Daoy (cell line): ENCODE data around the gene NFATC1. TPM values are rescaled to one million over a fixed set of nuclear protein-coding genes. Genes with fewer than 3 reads are reported as not detected.

ENCODE experiments used
- DNase-seq: peaks from one replicate; pipeline ENCODE4 v3.0.0-alpha.2; 2015; ENCODE audit warnings: low read depth
- total RNA-seq: library from RNA; depleted of rRNA; stranded (reverse); fragments of >200 nt; shearing (Covaris generic); gene quantifications from 2 replicates; pipeline ENCODE4 v1.2.3, GENCODE V29; 2014

Gene NFATC1
- total RNA-seq, 1 experiment from 2014 or later, result 1.5 TPM

DNA sequence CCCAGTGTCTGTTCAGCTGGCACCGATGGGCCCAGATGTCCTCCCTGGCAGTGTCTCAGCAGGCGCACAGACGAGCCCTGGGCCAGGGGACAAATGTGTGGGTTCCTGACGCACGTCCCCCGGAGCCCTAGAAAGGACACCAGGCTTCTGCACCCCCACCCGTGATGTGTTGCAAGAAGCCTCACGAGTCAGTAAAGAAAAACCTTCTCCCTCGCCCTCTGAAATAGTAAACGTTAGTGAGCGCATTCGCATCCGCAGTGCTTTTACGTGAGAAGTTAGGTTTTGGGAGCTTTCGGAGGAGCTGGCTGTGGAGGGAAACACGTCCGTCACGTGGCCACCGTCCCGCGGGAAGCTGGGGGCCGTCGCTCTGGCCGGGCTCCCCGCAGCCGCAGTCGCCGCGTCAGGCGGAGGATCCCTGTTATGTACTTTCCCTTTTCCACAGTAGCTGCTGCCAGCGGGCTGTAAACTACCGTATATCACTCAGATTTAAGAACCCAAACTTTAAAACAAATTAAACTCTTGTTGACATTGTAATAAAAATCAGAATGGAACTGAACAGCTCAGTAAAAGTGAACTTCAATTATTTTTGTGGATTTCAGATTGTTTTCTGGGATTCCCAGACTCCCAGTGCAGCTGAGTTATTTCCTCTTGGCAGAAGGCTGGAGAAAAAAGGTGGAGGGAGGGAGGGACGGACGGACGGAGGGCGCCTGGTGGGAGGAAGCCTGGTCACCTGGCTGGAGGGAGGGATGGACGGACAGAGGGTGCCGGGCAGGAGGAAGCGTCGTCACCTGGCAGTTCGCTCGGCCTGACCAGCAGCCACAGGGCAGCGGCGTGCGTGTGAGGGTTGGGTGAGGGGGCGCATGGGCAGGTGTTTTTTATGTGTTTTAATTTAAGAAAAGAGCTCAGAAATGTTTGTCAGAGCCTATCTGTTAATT lies 112.1 kb downstream of the NFATC1 start:
- DNase-seq, result peak; percentile 49

DNA sequence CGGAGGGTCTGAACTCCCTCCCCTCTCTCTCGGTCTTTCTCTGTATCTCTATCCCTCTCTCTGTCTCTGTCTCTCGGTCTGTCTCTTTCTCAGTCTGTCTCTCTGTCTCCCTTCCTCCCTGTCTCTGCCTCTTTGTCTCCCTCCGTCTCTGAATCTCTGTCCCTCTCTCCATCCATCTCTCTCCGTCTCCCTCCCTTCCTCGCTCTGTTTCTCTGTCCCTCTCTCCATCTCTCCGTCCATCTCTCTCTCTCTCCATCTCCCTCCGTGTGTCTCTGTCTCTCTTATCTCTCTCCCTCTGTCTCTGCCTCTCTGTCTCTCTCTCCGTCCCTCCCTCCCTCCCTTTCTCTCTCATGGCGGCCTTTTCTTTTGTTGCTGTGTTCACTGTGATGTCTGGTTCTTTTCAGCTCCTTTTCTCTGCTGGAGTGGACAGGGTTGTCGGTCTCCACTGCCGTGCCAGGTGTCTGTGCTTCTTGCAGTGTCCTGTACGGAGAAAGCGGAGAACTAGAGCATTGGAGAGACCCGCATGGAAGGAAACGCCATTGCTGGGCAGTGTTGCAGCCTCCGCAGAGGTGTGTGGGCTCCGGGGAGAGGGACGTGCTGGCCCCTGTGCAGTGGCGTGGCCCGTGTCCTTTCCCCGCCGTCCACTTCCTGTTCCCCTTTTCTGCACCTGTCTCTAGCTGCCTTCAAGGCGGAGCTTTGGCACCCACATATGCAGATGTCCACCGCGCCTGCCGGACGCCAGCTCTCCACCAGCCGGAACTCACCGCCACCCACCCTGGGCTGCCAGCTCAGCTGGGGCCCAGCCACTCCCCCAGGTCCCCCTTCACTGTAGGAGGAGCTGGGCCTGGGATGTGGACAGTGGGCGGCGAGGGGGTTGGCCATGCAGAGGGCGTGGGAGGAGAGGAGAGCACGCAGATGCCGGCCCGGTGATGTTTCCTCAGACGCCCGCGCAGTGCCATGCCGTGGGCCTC lies 113.1 kb downstream of the NFATC1 start:
- DNase-seq, result no peak

DNA sequence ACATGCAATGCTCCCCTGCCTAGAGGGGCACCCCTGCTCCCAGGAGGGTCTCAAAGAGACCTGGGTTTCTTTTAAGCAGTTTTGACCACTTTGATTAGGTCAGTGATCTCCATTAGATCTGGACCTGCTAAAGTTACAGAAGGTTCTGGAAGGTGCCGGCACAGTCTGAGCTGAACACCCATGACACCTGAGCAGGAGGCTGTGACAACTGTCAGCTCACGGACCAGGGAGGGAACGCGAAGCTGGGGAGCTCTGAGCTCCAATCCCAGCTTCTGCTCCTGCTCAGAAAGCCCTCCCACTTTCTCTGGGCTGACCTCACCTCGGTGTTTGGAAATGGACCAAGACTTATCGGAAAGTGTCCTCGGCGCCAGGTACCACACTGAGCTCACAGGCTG lies 113.8 kb downstream of the NFATC1 start:
- DNase-seq, result no peak

DNA sequence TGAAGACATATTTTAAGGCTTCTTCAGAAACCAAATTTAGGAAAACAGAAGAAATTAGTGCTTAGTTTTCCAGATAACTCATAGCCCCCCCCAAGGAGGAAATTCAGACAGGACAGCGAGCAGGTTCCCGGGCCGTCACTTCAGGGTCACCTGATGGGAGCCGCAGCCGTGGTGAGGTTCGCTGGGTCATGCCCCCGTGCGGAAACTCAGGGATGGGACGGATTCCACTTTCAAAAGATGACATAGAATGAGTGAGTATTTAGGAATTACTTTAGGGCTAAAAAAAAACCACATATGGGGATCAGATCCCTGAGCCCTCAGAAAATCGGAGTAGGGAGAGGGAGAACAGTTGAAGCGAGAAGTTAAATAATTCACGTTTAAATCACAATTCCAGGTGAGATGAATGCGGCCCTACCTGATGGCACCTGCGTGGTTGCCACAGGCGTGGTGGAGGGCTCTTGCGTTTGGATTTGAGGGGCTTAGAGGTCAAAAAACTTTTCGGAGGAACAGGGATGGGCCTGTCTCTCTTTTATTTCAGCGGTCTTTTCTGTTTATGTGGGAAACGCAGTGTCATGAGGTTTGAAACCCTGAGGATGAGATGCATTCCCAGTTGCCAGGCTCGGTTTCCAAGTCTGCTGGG lies 114.4 kb downstream of the NFATC1 start:
- no peak for DNase-seq

DNA sequence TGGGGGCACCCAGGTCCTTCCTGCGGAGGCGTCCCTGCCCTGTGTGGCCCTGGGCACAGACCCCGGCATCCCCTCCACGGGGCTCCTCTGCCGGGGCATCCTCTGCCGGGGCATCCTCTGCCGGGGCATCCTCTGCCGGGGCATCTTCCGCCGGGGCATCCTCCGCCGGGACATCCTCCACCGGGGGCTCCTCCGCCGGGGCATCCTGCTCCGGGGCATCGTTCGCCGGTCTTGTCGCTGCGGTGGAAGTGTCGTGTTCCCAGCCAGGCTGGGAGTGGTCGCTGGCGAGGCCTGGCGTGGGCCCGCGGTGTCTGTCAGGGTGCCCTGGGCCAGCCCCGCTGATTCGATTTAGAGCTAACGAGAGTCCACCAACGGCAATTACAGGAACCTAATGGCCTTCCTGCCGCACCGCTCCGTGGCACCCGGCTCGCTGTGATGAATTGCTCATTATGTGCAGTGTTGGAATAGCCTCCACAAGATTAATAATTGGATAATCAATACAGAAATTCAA lies 115.1 kb downstream of the NFATC1 start:
- DNase-seq, result no peak

DNA sequence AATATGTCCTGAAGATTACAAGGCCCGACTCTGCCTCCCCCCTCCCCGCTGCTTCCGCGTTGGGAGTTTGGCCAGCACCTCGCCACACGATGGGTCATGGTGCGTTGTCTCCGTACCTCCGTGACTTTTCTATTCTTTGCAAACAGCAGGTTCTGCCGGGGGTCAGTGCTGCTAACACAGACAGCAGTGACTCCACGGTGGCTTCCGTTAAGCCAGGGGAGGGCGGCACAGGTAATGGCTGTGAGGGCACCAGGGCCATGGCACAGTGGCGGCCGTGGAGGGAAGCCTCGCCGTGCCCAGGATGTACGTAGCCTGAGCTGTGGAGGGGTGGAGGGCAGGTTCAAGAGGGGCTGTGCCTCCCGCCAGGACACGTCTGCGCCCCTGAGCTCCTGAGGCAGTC lies 115.5 kb downstream of the NFATC1 start:
- DNase-seq, result no peak

DNA sequence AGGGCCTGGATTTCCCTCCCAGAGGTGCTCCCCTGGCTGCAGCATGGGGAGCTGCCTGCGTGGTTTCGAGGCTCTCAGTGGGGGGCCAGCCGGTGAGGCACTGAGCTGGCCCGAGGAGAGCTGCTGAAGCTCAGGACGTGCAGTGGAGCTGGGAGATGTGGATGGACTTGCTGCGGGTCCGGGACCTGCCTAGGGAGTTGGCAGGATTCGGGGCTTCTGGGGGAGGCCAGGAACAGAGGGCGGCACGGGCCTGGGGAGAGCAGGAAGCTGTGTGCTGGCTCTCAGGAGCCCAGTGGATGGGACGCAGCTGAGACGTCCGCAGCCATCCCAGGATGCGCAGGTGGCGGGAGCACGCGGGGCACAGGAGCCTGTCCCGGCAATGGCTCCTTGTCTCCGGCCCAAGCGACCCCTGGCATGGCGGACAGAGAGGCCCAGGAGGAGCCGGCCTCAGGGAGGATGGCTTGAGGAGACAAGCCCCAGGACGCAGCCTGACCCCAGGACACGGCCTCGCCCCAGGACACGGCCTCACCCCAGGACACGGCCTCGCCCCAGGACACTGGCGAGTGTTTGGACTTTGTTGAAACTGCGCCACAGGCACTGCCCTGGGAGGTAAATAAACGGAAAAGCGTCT lies 116.1 kb downstream of the NFATC1 start:
- DNase-seq, result no peak

DNA sequence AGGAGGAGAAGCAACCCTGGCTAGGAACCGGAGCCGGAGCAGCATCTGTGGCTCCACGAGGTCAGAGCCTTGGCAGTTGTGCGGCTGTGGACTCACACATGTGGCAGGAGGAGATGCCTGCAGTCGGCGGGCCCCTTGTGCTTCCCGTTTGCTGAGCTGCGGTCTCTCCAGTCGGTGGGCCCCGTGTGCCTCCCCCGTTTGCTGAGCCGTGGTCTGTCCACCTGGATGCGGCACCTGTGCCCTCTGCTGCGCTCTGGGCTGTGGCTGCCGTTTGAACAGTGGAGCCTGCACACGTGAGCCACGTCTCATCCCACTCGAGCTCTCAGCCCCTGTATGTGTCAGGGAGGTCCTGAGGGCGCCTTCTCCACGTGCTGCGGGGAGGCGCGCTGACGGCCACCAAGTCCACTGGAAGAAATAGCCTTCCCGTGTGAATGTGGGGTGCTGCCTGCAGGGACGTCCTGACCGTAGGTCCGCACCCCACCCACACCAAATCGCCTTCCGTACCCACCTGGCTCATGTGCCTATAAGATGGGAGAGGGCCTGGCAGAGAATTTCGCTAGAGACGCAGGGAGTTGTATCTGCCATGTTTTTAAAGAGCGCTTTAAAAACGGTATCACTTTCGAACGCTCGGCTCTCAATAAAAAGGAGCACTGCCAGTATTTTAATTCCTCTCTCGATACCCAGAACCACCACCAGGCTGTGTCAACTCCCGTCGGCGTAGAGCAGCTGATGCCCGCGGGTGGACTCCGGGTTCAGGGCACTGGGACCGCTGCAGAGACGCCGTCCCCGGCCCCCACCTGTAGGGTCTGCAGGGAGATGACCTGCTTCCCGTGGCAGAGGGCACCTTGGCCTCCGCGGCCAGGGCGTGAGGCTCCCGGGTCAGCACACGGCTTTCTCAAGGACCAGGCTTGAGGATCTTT lies 117.0 kb downstream of the NFATC1 start:
- DNase-seq, result no peak

DNA sequence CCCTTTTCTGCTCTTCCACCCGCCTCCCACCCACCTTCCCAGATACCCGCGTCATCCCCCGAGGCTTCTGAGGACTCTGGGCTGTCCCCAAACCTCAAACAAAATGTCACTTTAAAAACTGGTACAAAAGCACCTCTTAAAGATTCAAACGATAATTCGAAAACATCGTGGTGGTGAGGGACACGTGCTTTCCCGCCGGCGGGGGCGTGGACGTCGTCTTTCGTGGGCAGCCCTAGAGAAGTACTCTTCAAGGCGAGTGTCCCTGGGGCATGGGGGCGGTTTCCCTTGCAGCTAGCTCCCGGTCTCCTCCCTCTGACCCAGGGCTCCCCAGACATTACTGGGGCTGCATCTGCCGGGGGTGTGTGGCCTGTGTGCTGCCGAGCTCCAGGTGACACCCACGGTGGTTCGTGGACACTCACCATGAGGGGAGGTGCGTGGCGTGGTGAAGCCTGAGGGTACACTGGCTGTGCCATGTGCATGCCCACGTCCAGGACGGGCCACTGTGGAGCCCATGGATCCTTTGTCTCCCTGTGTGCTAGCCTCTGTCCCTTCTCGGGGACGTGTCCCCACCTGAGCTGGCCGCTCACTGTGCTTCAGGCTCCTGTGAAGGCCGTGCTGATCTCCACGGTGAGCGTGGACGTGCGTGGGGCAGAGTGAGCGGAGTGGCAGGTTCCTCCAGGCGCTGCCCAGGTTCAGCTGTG lies 117.8 kb downstream of the NFATC1 start:
- DNase-seq, result no peak

DNA sequence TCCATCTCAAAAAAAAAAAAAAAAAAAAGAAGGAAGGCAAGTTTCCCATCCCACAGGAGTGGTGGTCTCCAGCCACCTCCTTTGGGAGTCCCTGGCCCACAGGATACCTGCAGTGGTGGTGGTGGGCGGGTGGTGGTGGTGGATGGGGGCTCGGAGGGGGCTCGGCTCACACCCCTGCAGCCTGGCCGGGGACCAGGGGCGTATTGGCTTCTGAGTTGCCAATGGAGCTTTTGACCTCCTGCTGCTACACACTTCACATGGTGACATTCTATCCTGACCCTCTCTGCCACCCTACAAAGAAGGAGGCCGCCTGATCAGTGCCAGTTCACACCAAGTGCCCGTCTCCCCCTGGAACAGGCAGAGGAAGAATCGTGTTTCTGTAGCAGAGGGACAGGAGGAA lies 119.6 kb downstream of the NFATC1 start:
- DNase-seq, result no peak

DNA sequence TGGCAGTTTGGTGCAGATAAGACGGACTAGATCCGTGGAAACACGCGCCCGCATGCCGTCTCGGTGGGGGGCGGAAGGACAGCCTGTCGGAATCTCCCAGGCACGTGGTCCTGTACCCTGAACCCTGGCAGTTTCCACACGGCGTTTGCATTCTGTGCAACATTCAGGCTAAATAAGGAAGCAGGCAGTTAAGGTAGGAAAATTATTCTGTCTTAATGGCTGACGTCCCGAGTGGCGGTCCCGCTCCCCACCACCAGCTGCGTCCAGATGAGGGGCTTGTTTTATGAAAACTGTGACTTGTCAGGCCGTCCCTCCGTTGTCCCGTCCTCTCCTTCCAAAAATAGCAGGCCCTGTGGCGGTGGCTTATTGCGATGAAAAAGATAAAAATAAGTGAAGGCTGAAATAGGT lies 120.2 kb downstream of the NFATC1 start:
- no peak for DNase-seq

DNA sequence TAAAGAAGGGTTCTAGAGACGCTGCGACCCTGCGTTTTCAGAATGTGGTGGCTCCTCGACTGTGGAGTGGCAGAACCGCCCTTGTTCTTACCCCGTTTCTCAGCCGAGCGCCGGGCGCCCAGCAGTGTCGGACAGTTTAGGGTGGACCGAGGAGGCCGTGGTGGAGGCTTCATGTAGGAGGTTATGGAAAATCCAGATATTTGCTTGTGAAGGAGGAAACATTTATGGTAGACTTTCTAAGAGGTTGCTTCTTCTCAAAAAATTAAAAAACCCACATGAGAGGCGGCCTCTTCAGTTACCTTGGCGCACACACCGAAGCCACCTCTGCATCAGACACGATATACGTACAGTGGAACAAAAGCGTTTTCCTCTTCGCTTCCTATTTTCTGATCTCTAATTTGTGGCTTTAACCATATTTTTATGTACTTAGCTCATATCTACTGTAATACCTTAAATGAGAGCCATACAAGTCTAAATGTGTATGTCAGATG lies 120.8 kb downstream of the NFATC1 start:
- DNase-seq, result no peak

DNA sequence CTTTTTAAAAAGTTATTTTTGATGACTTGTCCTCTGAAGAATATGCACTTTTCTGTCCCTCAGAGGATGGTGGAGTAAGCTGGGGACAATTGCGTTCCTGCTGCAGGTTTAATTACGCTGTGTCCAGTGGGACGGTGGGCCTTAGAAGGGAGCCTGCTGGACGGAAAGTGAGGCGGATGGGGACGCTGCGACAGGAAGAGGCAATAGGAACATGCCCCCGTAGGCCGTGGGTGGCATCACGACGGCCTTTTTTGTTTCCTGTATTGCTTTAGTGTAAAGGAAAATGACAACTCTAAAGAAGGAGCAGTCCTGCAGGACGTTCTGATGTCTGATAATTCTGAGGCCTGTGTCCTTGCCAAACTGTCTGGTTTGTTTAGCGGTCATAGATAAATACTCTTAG lies 121.6 kb downstream of the NFATC1 start:
- no peak for DNase-seq

DNA sequence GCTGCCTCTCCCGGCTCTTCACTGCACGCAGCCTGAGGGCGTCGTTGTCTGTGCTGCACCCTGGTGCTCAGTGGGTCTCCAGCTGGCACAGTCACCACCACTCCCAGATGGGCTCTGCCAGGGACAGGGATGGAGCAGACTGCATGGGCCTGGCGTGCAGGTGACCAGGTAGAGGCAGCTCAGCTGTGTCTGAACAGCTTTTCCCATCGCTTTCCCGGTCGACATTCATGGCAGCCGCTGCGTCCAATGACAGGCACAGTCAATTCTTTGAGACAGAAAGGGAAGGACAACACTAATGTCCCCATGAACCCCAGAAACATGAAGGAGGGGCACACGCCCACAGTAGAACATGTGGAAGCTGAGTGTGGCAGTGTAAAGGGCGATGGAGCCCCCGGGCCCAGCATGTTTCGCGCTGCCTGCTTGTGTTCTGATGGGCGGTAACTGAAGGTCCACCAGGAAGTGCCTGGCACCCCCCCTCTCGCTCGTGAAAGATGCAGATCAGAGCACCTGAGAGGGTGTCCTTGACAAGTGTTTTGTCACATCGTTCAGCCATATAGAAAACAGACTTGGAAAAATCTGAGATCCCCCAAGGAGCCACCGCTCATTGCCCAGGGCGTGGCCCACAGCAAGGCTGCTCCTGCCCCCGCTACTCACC lies 122.4 kb downstream of the NFATC1 start:
- no peak for DNase-seq

DNA sequence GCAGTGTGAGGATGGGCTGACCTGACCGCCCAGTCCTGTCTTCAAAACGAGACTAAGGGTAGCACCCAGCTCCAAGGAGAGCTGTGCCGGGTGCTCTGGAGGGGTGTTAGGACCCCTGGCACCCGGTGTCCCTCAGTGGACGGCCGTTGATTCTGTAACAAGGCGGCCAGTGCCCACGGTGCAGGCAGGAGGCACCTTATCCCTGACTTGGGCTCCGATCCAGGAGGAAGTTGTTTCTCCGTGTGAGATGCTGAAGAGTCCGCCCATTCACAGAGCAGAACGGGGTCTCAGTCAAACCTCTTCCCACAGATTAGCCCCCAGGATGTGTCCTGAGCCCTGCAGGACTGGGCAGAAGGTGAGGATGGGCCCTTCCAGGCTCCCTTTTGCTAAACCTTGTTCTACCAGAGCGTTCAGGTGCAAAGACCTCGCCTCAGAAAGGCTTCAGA lies 123.0 kb downstream of the NFATC1 start:
- DNase-seq, result no peak

DNA sequence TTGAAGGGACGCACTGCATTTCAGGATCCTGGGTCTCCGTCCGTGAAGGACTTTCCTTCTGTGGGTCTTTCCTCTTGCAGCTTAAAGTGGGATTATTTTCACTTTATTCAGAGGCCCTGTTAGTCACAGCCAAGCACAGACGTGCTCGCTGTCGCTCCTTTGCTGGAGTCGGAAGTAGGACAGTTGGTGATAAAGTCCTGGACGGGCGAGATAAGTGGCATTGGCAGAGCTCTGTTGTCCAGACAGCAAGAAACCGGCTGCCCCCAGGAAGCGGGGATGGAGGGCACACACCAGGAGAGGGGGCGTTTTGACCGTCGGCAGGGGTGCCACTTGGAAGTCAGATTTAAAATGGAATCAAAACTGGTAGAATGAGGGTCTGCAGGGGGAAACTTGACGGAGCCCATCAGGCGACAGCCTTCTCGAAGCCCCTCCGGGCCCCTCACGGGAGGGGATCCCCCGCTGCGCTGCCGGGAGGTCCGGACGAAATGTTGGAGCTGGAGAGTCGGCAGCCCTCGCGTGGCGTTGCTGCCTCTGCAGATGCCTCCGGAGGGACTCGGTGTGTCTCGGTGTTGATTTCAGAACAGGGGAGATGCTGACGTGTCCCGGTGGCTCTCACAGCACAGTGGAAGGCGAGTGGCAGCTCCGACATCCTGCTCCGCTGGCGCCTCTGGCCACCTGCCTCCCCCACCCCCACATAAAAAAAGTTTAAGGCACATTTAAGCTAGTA lies 124.2 kb downstream of the NFATC1 start:
- no peak for DNase-seq

DNA sequence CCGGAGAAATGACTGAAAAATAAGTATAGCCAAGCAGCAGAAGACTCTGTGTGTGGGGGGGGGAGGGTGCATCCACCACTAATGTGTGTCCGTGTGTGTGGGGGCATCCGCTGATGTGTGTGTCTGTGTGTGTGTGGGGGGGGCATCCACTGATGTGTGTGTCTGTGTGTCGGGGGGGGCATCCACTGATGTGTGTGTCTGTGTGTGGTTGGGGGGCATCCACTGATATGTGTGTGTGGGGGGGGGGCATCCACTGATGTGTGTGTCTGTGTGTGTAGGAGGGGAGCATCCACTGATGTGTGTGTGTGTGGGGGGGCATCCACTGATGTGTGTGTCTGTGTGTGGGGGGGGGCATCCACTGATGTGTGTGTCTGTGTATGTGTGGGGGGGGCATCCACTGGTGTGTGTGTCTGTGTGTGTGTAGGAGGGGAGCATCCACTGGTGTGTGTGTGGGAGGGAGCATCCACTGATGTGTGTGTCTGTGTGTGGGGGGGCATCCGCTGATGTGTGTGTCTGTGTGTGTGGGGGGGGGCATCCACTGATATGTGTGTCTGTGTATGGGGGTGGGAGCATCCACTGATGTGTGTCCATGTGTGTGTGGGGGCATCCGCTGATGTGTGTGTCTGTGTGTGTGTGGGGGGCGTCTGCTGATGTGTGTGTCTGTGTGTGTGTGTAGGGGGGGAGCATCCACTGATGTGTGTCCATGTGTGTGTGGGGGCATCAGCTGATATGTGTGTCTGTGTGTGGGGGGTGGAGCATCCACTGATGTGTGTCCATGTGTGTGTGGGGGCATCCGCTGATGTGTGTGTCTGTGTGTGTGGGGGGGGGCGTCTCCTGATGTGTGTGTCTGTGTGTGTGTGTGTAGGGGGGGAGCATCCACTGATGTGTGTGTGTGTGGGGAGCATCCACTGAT lies 125.0 kb downstream of the NFATC1 start:
- no peak for DNase-seq
